Measurements from ENCODE around the gene RRAS.
"Not testable (repeated sequence)": the region's sequence is repeated elsewhere in the genome, so short reads cannot be mapped to it uniquely, and the experiment has no call there.

Gene RRAS

DNA sequence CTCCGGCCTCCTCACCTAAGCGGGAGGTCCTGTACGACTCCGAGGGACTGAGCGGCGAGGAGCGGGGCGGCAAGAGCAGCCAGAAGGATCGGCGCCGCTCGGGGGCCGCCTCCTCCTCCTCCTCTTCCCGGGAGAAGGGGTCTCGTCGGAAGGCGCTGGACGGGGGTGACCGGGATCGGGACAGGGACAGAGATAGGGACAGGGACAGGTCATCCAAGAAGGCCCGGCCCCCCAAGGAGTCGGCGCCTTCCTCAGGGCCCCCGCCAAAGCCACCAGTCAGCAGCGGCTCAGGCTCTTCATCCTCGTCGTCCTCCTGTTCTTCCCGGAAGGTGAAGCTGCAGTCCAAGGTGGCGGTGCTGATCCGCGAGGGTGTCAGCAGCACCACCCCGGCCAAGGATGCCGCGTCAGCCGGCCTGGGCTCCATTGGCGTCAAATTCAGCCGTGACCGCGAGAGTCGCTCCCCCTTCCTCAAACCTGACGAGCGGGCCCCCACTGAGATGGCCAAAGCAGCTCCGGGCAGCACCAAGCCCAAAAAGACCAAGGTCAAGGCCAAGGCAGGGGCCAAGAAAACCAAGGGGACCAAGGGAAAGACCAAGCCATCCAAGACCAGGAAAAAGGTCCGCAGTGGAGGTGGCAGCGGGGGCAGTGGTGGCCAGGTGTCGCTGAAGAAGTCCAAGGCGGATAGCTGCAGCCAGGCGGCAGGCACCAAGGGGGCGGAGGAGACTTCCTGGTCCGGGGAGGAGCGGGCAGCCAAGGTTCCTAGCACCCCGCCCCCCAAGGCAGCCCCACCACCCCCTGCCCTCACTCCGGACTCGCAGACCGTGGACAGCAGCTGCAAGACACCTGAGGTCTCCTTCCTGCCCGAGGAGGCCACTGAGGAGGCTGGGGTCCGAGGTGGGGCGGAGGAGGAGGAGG is 12.9 kb upstream of the RRAS start:
- DNase-seq, result no peak

DNA sequence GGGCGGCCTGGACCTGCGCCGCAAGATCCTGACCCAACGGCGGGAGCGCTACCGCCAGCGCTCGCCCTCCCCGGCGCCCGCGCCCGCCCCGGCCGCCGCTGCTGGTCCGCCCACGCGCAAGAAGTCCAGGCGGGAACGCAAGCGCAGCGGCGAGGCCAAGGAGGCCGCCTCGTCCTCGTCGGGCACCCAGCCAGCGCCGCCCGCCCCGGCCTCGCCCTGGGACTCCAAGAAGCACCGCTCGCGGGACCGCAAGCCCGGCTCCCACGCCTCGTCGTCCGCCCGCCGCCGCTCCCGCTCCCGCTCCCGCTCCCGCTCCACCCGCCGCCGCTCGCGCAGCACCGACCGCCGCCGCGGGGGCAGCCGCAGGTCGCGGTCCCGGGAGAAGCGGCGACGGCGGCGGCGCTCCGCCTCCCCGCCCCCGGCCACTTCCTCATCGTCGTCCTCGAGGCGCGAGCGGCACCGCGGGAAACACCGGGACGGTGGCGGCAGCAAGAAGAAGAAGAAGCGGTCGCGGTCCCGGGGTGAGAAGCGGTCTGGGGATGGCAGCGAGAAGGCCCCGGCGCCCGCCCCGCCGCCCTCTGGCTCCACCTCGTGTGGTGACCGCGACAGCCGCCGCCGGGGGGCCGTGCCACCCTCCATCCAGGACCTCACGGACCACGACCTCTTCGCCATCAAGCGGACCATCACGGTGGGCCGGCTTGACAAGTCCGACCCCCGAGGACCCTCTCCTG is 12.0 kb upstream of the RRAS start:
- no peak for DNase-seq

DNA sequence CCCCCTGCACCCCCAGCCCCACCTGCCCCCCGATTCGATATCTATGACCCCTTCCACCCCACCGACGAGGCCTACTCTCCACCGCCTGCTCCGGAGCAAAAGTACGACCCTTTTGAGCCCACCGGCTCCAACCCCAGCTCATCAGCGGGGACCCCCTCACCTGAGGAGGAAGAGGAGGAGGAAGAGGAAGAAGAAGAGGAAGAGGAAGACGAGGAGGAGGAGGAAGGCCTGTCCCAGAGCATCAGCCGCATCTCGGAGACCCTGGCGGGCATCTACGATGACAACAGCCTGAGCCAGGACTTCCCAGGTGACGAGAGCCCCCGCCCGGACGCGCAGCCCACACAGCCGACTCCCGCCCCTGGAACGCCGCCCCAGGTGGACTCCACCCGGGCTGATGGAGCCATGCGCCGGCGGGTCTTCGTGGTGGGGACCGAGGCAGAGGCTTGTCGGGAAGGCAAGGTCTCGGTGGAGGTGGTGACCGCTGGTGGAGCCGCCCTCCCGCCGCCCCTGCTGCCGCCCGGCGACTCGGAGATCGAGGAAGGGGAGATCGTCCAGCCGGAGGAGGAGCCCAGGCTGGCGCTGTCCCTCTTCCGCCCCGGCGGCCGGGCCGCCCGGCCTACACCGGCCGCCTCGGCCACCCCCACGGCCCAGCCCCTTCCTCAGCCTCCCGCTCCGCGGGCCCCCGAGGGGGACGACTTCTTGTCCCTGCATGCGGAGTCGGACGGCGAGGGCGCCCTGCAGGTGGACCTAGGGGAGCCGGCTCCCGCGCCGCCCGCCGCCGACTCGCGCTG is 11.3 kb upstream of the RRAS start:
- no peak for DNase-seq

DNA sequence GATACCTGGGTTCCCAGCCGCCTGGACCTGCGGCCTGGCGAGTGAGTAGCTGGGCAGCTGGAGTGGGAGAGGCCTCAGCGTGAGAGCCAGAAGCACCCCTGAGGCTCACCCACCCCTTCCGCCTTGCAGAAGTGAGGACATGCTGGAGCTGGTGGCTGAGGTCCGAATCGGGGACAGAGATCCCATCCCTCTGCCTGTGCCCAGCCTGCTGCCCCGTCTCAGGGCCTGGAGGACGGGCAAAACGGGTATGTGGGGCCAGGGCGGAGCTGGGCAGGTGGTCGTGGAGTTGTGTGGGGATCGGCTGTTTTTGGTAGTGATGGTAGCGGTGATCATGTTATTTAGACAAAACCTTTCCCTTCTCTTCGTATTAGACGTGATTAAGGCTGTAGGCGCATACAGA is 6.6 kb upstream of the RRAS start:
- DNase-seq, result no peak

DNA sequence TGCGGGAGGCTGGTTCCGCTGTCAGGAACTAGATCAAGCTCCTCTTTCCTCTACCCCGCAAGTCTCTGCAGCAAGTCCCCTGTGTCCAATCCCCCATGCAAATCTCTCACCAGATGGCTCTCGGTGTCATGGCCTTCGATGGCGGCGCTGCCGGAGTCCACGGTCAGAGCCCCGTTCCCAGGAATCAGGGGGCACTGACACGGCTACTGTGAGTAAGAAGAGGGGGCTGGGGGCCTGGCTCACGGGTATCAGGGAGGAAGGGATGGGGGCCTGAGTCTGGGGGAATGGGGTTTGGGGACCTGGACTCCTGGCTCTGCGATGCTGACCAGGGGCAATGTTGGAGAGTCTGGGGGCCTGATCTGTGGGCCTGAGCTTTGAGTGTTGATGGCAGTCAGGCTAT is 6.1 kb upstream of the RRAS start:
- DNase-seq, result no peak

DNA sequence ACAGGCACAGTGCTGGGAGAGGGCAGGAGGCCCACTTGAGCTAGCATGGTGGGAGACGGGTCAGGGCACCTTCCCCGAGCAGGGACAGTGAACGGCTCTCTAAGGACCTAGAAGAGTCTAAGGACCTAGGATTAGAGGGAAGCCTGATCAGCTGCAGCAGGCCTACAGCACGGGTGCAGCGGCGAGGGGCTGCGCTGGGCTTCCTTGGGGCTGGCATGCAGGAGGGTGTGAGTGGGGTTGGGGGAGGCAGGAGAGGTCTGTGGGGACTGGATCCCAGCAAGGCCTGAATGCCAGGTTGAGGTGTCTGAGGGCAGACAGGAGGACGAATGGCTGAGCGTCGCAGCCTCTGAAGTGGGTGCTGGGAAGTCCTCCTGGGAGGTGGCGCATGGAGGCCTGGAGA is 5.6 kb upstream of the RRAS start:
- DNase-seq, result no peak

DNA sequence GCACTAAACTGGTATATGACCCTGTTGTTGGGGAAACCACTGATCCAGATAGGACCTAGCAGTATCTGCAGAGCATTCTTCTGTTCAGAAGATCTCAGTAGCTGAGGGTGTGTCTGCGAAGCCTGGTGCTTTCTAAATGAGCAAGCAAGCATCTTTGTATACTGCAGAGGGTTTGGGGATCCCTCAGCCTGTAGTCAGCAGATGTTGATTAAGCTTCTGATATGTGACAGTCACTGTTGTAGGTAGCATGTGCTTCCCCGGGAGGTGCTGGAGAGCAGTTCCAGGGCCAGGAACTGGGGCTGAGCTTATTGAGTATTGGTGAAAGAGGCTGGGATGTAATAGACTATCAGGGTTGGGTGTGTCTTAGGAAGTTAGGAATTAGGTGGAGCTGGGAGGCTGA is 3.5 kb upstream of the RRAS start:
- no peak for DNase-seq

DNA sequence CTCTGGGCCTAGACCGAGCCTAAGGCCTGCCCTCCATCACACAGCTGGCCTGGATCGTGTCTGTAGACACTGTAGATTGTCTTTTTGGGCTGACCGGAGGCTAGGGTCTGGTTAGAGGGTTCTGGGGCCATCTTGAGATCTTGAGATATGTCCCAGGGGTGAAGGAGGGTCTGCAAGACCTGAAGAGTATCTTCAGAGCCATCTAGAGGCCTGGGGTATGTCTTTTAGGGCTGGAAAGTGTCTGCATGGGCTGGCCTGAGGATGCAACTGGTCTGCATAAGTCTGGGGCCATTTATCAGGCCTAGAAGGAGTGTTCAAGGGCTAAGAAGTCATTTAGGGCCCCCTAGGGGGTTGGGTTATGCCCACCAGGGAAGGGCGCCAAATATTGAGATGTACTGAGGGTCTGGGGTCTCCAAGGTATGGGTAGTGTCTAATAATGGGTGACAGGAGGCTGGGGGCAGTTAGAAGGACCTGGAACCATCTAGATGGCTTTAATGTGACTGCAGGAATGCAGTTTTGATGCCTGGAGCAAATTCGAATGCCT is 2.6 kb upstream of the RRAS start:
- DNase-seq, result no peak

DNA sequence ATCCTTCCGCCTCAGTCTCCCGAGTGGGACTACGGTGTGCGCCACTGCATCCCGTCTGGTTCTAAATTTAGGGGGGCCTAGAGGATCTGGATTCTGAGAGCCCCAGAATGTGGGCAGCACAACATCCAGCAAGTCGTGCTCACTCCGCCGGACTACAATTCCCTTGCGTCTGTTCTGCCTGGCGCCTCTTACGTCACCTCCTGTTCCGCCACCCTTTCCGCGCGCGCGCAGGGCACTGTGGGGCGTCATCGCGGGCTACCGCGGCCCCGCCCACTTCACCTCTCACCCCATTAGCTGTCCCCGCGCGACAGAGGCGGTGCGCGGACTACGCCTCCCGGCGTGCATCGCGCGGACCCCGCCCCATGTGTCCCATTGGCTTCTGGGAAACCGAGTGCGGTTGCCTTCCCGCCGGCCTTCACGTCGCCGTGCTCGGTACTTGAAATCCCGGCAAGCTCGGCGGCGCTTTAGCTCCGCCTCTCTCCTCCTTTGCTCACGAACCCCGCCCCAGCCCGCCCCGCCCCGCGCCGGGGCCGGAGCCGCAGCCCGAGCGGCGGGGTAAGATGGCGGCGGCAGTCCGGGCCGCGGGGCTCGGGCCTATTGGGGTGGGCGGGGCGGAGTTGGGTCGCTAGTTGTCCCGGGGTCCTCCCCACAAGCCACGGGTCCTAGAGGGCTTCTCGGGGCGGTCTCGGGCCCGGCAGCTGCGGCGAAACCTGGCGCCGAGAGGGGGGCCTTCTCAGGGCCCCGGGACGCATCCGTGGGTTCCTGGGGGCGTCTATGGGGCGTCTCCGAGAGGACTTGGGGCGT is 1.9 kb upstream of the RRAS start, which contains the start of gene SCAF1:
TSS of gene SCAF1 (plus strand) at position 522 of the 804 bp plus-strand sequence. CDS start 2,818 bp downstream, outside the sequence.
- peak; percentile 100 for DNase-seq

DNA sequence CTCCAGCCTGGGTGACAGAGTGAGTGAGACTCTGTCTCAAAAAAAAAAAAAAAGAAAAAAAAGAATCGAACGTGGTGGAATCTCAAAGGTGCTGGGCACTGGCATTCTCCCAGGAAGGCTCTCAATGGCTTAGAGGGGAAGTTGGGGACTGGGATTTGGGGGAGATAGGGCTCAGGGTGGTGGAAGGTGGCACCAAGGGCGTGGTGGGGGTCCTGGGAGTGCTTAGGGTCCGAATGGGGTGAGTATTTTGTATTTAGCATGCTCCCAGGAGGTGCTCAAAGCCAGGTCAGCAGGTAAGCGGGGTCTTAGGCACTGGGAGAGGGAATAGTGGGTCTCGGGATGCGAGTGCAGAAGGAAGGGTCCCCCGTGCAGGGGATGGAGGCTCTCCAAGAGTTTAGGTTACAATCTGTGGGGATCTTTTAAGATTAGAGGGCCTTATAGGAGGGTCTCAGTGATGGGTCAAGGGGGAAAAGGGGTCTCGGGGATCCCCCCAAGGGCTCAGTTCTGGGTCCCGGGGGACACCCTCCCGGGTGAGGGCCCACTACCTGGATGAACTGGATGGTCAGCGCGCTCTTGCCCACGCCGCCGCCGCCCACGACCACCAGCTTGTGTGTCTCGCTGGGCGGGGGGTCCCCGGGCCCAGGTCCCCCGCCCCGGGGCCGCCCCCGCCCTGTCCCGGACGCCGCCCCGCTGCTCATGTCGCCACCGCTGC is 386 bp downstream of the RRAS start:
- no peak for DNase-seq

DNA sequence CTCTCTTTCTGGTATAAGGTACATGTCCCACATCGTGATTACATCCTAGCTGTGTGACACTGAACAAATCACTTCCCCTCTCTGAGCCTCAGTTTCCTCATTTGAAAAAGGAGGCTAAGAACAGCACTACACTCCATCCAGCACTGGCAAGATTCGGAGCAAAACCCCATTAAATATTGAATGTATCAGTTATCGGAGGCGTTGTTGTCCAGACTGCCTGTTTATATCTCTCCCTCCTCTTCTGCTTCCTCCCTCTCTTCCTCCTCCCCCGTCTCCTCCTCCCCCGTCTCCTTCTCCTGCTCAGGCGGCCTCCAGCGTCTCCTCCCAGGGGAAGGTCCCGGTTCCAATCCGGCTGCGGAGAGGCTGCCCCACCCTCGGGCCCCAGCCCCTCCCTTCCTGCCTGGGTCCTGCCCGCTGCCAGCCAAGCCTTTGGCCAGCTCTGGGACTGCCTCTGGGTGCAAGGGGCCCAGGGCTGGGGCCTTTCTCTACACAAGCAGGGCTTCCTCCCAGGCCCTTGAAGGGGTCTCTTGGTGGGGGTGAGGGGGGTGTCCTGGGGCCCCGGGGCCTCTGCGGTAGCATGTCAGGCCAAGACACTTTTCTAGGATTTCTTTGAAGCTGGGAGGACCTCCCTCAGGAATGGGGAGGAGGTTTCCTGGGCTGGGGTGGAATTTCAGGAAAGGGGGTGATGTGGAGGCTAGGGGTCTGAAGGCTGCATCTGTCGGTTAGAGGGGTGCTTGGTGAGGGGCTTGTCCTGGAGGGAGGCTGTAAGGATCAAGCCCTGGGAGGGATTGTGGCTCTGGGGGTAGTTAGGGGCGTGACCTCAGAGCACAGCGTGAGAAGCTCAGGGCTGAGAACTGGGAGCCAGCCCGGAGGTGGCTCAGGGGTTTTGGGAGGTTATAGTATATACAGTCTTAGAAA is 1.9 kb downstream of the RRAS start:
- DNase-seq, result no peak

DNA sequence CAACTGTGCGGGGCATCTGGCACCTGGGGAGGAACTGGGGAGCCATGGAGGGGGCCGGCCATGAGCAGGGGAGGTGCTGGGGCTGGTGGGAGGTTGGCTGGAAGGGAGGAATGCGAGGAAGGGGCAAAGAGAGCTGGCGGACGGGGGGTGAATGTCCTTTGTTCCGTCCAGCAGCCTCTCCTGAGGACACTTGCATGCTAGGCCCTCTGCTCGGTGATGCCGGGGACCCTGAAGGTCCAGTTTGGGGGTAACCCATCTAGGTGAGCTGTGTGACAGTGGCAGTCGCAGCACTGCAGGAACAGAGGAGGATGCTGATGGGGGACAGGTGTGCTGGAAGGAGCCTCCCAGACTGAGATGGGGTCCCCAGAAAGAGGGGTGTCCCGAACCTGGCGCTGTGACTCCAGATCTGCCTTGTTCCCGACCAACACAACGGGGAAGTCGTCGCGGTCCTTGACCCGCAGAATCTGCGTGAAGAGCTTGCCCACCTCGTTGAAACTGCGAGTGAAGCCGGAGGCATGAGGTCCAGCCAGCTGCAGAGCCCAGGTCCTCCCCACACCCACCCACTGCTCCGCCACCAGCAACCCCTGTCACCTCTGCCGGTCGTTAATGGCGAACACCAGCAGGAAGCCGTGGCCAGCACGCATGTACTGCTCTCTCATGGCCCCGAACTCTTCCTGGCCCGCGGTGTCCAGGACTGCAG is 3.6 kb downstream of the RRAS start:
- DNase-seq, result no peak

DNA sequence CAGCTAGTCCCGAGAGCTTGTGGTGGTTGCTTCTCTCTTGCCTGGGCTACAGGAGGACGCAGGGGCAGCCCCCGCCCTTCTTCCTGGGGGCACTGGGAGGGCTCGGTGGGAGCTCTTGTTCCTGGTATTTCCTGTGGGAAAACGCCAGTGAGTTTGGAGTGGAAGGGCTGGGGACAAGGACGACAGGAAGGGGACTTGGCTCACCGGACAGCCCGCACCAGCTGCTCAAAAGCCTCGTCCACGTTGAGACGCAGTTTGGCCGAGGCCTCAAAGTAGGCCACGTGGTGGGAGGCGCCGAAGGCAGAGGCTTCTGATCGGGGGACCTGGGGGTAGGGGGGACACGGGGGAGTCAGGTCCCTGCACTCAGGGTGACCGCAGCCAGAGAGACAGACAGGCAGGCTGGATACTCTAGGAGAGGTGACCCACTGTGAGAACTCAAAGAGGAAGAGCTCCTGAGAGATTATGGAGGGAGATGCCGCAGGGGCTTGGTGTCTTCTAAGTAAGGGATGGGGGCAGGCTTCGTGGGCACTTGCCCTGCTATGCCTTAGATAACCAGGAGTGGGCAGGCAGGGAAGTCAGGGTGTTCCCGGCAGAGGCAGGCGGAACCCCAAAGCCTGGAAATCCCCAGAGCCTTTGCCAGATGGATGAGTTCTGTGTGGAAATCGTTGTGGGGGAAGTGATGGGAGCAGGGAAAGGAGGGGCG is 4.3 kb downstream of the RRAS start:
- DNase-seq, result no peak

DNA sequence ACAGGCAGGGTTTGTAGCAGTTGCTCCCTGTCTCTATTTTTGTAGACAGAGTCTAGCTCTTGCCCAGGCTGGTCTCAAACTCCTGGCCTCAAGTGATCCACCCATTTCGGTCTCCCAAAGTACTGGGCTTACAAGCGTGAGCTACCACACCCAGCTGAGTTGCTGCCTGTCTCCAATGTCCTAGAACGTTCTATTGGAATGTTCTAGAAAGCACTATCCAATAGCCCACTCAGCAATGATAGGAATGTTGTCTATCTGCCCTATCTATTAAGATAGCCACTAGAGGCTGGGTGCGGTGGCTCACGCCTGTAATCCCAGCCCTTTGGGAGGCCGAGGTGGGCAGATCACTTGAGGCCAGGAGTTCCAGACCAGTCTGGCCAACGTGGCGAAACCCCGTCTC is 6.7 kb downstream of the RRAS start:
- DNase-seq, result not testable (repeated sequence)

DNA sequence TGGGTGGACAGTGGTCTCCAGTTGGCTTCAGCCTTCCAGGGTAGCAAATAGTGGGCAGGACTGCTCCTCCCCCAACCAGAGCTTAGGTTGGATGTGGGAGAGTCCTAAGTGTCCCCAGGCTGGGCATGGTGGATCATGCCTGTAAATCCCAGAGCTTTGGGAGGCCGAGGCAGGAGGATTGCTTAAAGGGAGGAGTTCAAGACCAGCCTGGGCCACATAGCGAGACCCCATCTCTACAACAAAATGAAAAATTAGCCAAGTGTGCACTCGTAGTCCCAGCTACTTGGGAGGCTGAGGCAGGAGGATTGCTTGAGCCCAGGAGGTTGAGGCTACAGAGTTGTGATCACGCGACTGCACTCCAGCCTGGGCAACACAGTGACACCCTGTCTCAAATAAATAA is 7.4 kb downstream of the RRAS start:
- no peak for DNase-seq

DNA sequence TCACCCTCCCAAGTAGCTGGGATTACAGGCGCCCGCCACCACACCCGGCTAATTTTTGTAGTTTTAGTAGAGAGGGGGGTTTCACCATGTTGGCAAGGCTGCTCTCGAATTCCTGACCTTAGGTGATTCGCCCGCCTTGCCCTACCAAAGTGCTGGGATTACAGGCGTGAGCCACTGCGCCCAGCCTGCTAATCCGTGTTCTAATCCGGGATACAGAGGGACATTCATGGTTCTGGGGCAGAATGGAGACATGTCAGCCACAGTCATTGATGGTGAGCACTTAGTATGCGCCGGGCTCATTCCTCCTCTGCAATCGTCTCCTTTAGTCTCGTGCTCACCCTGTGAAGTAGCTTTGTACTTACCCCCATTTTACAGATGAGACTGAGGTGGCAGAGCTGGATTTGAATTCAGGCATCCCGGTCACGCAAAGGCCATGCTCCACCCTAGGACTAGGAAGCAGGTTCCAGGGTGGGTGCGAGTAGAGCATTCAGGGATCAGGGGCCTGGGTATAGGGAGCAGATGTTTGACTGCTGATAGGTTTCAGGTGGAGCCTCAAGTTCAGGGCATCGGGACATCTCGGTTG is 8.2 kb downstream of the RRAS start:
- no peak for DNase-seq

DNA sequence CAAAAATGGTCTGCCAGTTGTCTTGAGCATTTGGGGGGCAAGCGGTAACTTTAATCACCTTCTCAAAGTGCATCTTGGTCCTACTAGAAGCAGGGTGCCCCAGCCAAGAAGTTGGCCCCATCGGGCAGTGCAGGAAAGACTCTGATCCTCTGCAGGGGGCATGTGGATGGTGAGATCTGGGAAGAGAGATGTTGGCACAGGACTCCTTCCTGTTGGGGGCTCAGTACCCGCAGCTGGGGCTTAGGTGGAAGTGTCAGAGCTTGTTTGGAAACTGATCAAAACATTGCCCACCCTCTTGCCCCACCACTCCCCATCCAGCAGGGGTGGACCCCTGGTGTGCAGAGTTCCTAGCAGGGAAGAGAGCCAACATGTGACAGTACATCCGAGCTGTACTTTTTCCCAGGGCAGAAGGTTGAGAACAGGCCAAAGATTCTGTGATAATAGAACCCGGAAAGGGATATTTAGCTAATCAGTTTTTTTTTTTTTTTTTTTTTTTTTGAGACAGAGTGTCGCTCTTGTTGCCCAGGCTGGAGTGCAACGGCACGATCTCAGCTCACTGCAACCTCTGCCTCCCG is 8.8 kb downstream of the RRAS start:
- no peak for DNase-seq

DNA sequence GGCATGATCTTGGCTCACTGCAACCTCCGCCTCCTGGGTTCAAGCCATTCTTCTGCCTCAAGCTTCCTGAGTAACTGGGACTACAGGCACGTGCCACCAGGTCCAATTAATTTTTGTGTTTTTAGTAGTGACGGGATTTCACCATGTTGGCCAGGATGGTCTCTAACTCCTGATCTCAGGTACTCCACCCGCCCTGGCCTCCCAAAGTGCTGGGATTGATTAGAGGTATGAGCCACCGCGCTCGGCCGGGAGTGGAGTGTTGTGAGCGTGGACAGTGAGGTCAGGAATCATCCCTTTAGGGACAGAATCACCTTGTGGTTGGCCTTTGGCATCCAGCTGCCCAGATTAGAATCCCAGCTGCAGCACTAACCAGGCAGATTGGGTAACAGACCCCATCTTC is 10.3 kb downstream of the RRAS start:
- no peak for DNase-seq

Data from activated effector memory CD4-positive, alpha-beta T cell treated with Interleukin-2 at 50 U/mL for 16 hours (primary cell).